Adrenal gland (tissue), 12 donors: ENCODE measurements around the gene SULT4A1. TPM values are rescaled to one million over a fixed set of nuclear protein-coding genes. Genes with fewer than 3 reads are reported as not detected.

Source experiments
- DNase-seq, 7 donors: peaks; one replicate each; pipeline ENCODE4 v3.0.0-alpha.2; 2019 to 2020
- H3K27ac ChIP-seq, 5 donors: fragments of 200-600 bp; sonication (generic) in 4 of 5; 1 replicate in 3 of 5; 2 replicates in 2 of 5; pipeline versions ENCODE4 v1.5.1 to v1.8.0; 2016 to 2020; ENCODE audit warnings: mild to moderate bottlenecking in 1 of 5
- H3K27me3 ChIP-seq: fragments of 200-600 bp; 2 replicates; pipeline ENCODE4 v1.8.0; 2021
- H3K36me3 ChIP-seq, 2 donors: fragments of 200-600 bp; replicated peaks in 1 of 2; 1 replicate in 1 of 2; 2 replicates in 1 of 2; pipeline versions ENCODE4 v1.5.1 to v1.8.0; 2018 to 2022
- H3K4me1 ChIP-seq, 2 donors: fragments of 200-600 bp; replicated peaks in 1 of 2; 1 replicate in 1 of 2; 2 replicates in 1 of 2; pipeline versions ENCODE4 v1.5.1 to v1.8.0; 2018 to 2021
- H3K4me3 ChIP-seq, 4 donors: fragments of 200-600 bp; sonication (generic) in 3 of 4; one replicate each; pipeline ENCODE4 v1.5.1; 2016 to 2018
- H3K9me3 ChIP-seq, 3 donors: fragments of 200-600 bp; sonication (generic) in 1 of 3; replicated peaks in 1 of 3; 1 replicate in 2 of 3; 2 replicates in 1 of 3; pipeline versions ENCODE4 v1.5.1 to v1.8.0; 2016 to 2021
- CTCF ChIP-seq, 6 experiments: fragments of 450-650 bp in 4 of 6; fragments of 200-600 bp in 2 of 6; sonication (generic) in 1 of 6; IDR thresholded peaks; 1 replicate in 5 of 6; 2 replicates in 1 of 6; pipeline versions ENCODE4 v1.5.1 to v1.8.0; 2016 to 2021; ENCODE audit warnings: antibody characterized with exemption in 6 of 6, mild to moderate bottlenecking in 2 of 6, moderate library complexity in 1 of 6
- POLR2A ChIP-seq, 2 donors: fragments of 450-650 bp; IDR thresholded peaks; one replicate each; pipeline ENCODE4 v1.6.1; 2017; ENCODE audit warnings: antibody characterized with exemption in 2 of 2, mild to moderate bottlenecking in 2 of 2, moderate library complexity in 1 of 2
- WGBS, 4 donors: extraction: QIAGEN DNeasy Blood & Tissue Kit in 2 of 4; methylation state at CpG; one replicate each; pipeline versions ENCODE4 v1.1.5 to v1.1.7; 2013 to 2017; 5-methylcytosine and 5-hydroxymethylcytosine counted together
- intact Hi-C, 2 donors: fragments of 100-400 bp; cut with DNase I; formaldehyde crosslinking; loops; one replicate each; pipeline versions ENCODE4 v1.14.1 to v1.15.0; 2022 to 2023
- polyA plus RNA-seq, 3 donors: library from polyadenylated mRNA; stranded (reverse); fragments of 200-250 nt in 2 of 3; fragments of 350-450 nt in 1 of 3; fragmentation: Illumina TruSeq in 1 of 3; extraction: RNeasy Lipid Tissue Mini Kit (QIAGEN cat#74804) in 1 of 3; gene quantifications; one replicate each; pipeline ENCODE4 v1.2.3, GENCODE V29; 2013 to 2014
- total RNA-seq, 9 donors: library from RNA; depleted of rRNA in 4 of 9; stranded (reverse); fragments of >200 nt in 4 of 9; fragments of 120-200 nt in 1 of 9; fragmentation: NEBNext Ultra II Directional in 1 of 9; extraction: Animal tissue kit (Norgen Biotek cat#: 25700) in 1 of 9; gene quantifications; one replicate each; pipeline versions ENCODE4 v1.1.0 to v1.2.4, GENCODE V29; 2013 to 2023
- donor health status: healthy with polysubstance abuse.
- donor health status: Bipolar disorder and iron deficiency.
- donor health status: DM: yes; HTN: yes; CAD: no.
- donor health status: DM: no; HTN: no; CAD: no.
- donor health status: DM: no; HTN: no; CAD: no.
- donor health status: DM: yes; HTN: yes; CAD: no.

SULT4A1 gene
- total and polyA plus RNA-seq, 12 donors = 0.65 to 8.8 (median 2.8) TPM; not detected in 4

GRCh38 chr22:43819421-43819921, 42.8 kb downstream of the SULT4A1 start:
- no peaks in the 10 kb centered on the region for H3K4me1 ChIP-seq
- H3K9me3 ChIP-seq = no peaks in the 10 kb centered on the region
- WGBS, 4 donors = 79 to 89% (median 88%) methylated on average over 9 to 12 of the region's 12 CpGs
- no peak overlapping the region for H3K4me3 ChIP-seq
- H3K27me3 ChIP-seq = no peaks in the 10 kb centered on the region
- no peaks in the 10 kb centered on the region for H3K36me3 ChIP-seq
- intact Hi-C loops = no loop called here
- H3K27ac ChIP-seq = no peak overlapping the region
- TF ChIP-seq CTCF (IDR thresholded peaks at IDR 0.05) (no peak), POLR2A (IDR thresholded peaks at IDR 0.05) (no peak)
- peak in 1 of 7 donors; percentile 34 for DNase-seq

GRCh38 chr22:43818981-43819380, 43.3 kb downstream of the SULT4A1 start:
- H3K9me3 ChIP-seq = no peaks in the 10 kb centered on the region
- DNase-seq = peak in 1 of 7 donors; percentile 29
- TF ChIP-seq POLR2A (IDR thresholded peaks at IDR 0.05) (no peak), CTCF (IDR thresholded peaks at IDR 0.05) (no peak)
- no peak overlapping the region for H3K4me3 ChIP-seq
- H3K27ac ChIP-seq = no peak overlapping the region
- H3K36me3 ChIP-seq = no peaks in the 10 kb centered on the region
- H3K27me3 ChIP-seq = no peaks in the 10 kb centered on the region
- intact Hi-C loops = no loop called here
- H3K4me1 ChIP-seq = no peaks in the 10 kb centered on the region
- 83 to 92% (median 90%) methylated on average over 10 to 11 of the region's 11 CpGs for whole genome bisulfite sequencing, 4 donors

GRCh38 chr22:43817402-43817801, 44.9 kb downstream of the SULT4A1 start:
- no peaks in the 10 kb centered on the region for H3K27me3 ChIP-seq
- H3K4me1 ChIP-seq = peaks cover 0 to 9% of the 10 kb centered on the region in 2 donors
- H3K9me3 ChIP-seq = no peaks in the 10 kb centered on the region
- no peak for TF ChIP-seq CTCF (IDR thresholded peaks at IDR 0.05)
- TF ChIP-seq POLR2A (IDR thresholded peaks at IDR 0.05) = no peak
- DNase-seq = no peak
- no peak overlapping the region for H3K27ac ChIP-seq
- WGBS, 4 donors = 93 to 95% (median 94%) methylated on average over 9 of the region's 9 CpGs
- H3K4me3 ChIP-seq = no peak overlapping the region
- intact Hi-C loops = no loop called here
- no peaks in the 10 kb centered on the region for H3K36me3 ChIP-seq

GRCh38 chr22:43814264-43814663, 48.0 kb downstream of the SULT4A1 start:
- H3K4me3 ChIP-seq = no peak overlapping the region
- TF ChIP-seq POLR2A (IDR thresholded peaks at IDR 0.05) (no peak), CTCF (IDR thresholded peaks at IDR 0.05) (no peak)
- H3K9me3 ChIP-seq = no peaks in the 10 kb centered on the region
- no peaks in the 10 kb centered on the region for H3K27me3 ChIP-seq
- H3K4me1 ChIP-seq = peaks cover 0 to 9% of the 10 kb centered on the region in 2 donors
- DNase-seq = no peak
- intact Hi-C loops = no loop called here
- no peaks in the 10 kb centered on the region for H3K36me3 ChIP-seq
- H3K27ac ChIP-seq = no peak overlapping the region
- WGBS, 4 donors = 94 to 99% (median 96%) methylated on average over 5 of the region's 5 CpGs
